Fibroblast of mammary gland (primary cell): ENCODE results near the gene LTBP1.

Source experiments
- DNase-seq: peaks from one replicate; pipeline ENCODE4 v3.0.0-alpha.2; 2010; ENCODE audit warnings: low read depth
- H3K4me3 ChIP-seq: 2 replicates; pipeline ENCODE4 v1.5.1; 2011; ENCODE audit warnings: low read depth, mild to moderate bottlenecking, low read length, moderate library complexity; ENCODE audit not compliant: control insufficient read depth
- TF ChIP-seq, protein P1 (sequence below): conservative IDR thresholded peaks from 2 replicates; pipeline ENCODE4 v1.5.1; 2011; ENCODE audit warnings: low read depth, low read length, inconsistent platforms; ENCODE audit not compliant: control insufficient read depth, insufficient read depth

The LTBP1 gene

GRCh38 chr2:33304032-33304864, 357.5 kb downstream of the LTBP1 start:
- TF ChIP-seq, protein P1, sequence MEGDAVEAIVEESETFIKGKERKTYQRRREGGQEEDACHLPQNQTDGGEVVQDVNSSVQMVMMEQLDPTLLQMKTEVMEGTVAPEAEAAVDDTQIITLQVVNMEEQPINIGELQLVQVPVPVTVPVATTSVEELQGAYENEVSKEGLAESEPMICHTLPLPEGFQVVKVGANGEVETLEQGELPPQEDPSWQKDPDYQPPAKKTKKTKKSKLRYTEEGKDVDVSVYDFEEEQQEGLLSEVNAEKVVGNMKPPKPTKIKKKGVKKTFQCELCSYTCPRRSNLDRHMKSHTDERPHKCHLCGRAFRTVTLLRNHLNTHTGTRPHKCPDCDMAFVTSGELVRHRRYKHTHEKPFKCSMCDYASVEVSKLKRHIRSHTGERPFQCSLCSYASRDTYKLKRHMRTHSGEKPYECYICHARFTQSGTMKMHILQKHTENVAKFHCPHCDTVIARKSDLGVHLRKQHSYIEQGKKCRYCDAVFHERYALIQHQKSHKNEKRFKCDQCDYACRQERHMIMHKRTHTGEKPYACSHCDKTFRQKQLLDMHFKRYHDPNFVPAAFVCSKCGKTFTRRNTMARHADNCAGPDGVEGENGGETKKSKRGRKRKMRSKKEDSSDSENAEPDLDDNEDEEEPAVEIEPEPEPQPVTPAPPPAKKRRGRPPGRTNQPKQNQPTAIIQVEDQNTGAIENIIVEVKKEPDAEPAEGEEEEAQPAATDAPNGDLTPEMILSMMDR, result no peak
- H3K4me3 ChIP-seq, result no peak overlapping the region
- no peak for DNase-seq

- no peak overlapping the region for H3K4me3 ChIP-seq
- TF ChIP-seq, protein P1, result no peak
- no peak for DNase-seq
Measured at GRCh38 chr2:33307659-33308270, 361.0 kb downstream of the LTBP1 start.

GRCh38 chr2:33312355-33312754, 365.6 kb downstream of the LTBP1 start:
- TF ChIP-seq, protein P1, result no peak
- no peak for DNase-seq
- no peak overlapping the region for H3K4me3 ChIP-seq

DNA sequence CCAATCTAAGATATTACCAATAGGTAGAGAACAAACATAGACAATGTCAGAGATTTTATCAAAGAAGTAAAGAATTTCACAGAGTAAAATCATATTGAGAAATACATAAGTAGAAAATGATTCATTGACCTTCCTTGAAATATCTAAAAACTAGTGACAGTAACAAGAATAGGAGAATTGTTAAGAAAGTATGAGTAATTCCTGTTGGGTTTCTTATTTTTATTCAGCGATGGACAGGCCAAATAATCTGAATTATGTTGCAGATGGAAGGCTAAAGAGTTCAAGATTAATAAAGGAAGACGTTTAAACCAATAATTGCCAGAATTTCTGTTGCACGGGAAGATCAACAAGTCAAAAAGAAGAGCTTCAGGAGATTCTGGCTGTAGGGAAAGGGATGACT, 366.3 kb downstream of the LTBP1 start:
- DNase-seq, result no peak
- TF ChIP-seq, protein P1, result no peak
- no peak overlapping the region for H3K4me3 ChIP-seq

DNA sequence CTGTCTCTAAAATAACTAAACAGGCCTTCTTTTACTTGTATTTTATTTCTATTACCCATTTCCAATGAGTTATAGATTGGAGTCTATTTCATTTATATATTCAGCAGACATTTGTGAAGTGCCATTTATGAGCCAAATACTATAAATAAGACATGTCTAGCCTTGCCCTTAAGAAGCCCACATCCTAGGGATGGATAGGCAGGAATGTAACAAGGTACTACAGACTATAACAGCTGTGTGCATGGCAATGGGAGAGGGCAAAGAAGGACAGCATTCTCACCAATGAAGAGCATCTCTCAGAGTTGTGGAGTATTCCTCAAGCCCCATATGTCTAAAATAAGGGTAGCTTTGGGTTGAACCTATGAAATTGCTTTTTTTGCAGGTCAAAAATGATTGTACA, 367.8 kb downstream of the LTBP1 start:
- TF ChIP-seq, protein P1, result no peak
- H3K4me3 ChIP-seq, result no peak overlapping the region
- no peak for DNase-seq

DNA sequence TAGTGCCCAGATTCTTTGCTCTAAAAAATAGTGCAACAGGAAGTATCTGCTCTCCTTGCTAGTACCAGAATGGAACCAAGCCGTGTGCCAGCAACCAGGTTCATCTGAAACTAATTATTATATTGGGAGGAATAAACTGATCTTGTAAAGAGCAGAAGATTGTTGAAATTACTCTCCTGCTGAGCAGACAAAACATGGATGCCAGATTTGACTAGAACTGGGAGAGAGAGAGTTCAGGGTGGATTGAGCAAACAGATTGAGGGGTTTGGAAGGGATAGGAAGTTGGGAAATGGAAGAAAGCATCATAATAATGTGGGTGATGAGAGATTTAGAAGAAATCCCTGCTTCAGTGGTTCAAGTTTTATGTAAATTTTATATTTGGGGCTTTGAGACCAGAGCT, 369.6 kb downstream of the LTBP1 start:
- TF ChIP-seq, protein P1, result no peak
- DNase-seq, result peak; percentile 39
- H3K4me3 ChIP-seq, result no peak overlapping the region
